ENCODE data around the gene BTBD17.

Gene BTBD17

GRCh38 chr17:74386386-74386785 is 24.7 kb upstream of the BTBD17 start:
- Histone ChIP-seq H3K27me3 (ENCODE audit: control insufficient read depth, insufficient read depth, low read length) (no peaks in the 10 kb centered on the region), H3K27ac (ENCODE audit: low read depth, low read length) (no peak overlapping the region), H3K4me1 (ENCODE audit: control insufficient read depth, insufficient read depth, low read length) (peaks cover 28% of the 10 kb centered on the region)

DNA sequence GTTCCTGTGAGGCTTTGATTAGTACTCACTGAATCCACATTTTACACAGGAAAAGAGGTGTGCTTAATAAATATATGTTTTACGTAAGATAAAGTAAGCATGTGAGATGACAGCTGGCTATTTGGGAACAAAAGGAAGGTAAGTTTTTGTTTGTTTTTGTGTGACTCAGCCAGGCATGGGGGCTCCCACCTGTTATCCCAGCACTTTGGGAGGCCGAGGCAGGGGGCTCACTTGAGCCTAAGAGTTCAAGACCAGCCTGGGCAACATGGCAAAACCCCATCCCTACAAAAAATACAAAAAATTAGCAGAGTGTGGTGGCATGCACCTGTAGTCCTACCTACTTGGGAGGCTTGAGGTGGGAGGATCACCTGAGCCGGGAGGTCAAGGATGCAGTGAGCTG is 23.5 kb upstream of the BTBD17 start:
- H3K27me3 ChIP-seq (ENCODE audit: control insufficient read depth, insufficient read depth, low read length), result no peaks in the 10 kb centered on the region

More at GRCh38 chr17:74386386-74386785, 24.7 kb upstream of the BTBD17 start:
- Histone ChIP-seq H3K4me3 (ENCODE audit: low read depth, low read length) (no peak overlapping the region), H3K9me3 (ENCODE audit: control insufficient read depth, insufficient read depth, low read length) (no peaks in the 10 kb centered on the region), H3K36me3 (ENCODE audit: control insufficient read depth, insufficient read depth, low read length) (no peaks in the 10 kb centered on the region), H3K9ac (ENCODE audit: low read depth, low read length) (no peak overlapping the region)

GRCh38 chr17:74383141-74383540 is 21.5 kb upstream of the BTBD17 start:
- H3K9ac ChIP-seq (ENCODE audit: low read depth, low read length), result no peak overlapping the region
- H3K36me3 ChIP-seq (ENCODE audit: control insufficient read depth, insufficient read depth, low read length), result no peaks in the 10 kb centered on the region
- no peaks in the 10 kb centered on the region for H3K27me3 ChIP-seq (ENCODE audit: control insufficient read depth, insufficient read depth, low read length)
- no peak overlapping the region for H3K4me3 ChIP-seq (ENCODE audit: low read depth, low read length)
- no peak overlapping the region for H3K27ac ChIP-seq (ENCODE audit: low read depth, low read length)
- H3K4me1 ChIP-seq (ENCODE audit: control insufficient read depth, insufficient read depth, low read length), result peaks cover 24% of the 10 kb centered on the region
- H3K9me3 ChIP-seq (ENCODE audit: control insufficient read depth, insufficient read depth, low read length), result no peaks in the 10 kb centered on the region

More for the DNA sequence above, 23.5 kb upstream of the BTBD17 start:
- Histone ChIP-seq H3K36me3 (ENCODE audit: control insufficient read depth, insufficient read depth, low read length) (no peaks in the 10 kb centered on the region), H3K4me1 (ENCODE audit: control insufficient read depth, insufficient read depth, low read length) (peaks cover 32% of the 10 kb centered on the region), H3K27ac (ENCODE audit: low read depth, low read length) (no peak overlapping the region), H3K9ac (ENCODE audit: low read depth, low read length) (no peak overlapping the region), H3K9me3 (ENCODE audit: control insufficient read depth, insufficient read depth, low read length) (no peaks in the 10 kb centered on the region), H3K4me3 (ENCODE audit: low read depth, low read length) (no peak overlapping the region)

DNA sequence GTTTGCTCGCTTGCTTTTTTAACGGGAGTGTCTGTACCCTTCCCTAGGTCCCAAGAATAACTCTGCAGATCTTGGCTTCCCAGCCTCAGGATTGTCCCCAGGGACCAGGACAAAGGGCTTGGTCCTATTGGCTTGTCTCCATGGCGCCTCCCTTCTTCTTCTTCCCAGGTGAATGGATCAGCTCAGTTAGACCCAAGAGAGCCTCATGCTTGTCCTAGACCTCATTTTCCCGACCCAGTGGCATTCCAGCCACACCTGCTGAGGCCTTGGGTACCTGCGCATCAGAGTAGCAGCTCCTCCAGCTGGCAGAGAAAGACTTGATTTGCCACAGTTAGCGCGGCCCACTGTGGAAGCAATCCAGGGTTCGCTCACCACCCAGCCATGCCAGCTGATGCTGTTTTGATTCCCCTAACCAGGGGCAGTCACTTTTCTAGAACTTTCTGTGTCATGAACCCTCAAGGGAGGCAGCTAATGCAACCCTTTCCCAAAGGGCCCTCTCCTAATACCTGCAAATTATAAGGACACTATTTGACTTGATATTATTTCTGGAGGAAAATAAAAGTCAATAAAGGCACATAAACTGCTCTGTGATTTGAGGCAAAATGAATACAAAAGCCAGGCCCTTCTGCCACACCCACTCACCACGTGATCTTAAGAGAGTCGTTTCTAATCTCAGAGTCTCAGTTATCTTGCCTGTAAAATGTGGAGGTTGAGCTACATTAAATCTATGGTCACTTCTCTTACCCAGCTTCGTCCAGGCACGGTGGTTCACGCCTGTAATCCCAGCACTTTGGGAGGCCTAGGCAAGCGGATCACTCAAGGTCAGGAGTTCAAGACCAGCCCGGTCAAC is 19.5 kb upstream of the BTBD17 start:
- Histone ChIP-seq H3K27me3 (ENCODE audit: control insufficient read depth, insufficient read depth, low read length) (no peaks in the 10 kb centered on the region), H3K36me3 (ENCODE audit: control insufficient read depth, insufficient read depth, low read length) (no peaks in the 10 kb centered on the region), H3K9me3 (ENCODE audit: control insufficient read depth, insufficient read depth, low read length) (no peaks in the 10 kb centered on the region), H3K27ac (ENCODE audit: low read depth, low read length) (no peak overlapping the region), H3K4me1 (ENCODE audit: control insufficient read depth, insufficient read depth, low read length) (peaks cover 9% of the 10 kb centered on the region), H3K9ac (ENCODE audit: low read depth, low read length) (no peak overlapping the region), H3K4me3 (ENCODE audit: low read depth, low read length) (no peak overlapping the region)

- Histone ChIP-seq H3K4me1 (ENCODE audit: control insufficient read depth, insufficient read depth, low read length) (peaks cover 9% of the 10 kb centered on the region), H3K27me3 (ENCODE audit: control insufficient read depth, insufficient read depth, low read length) (no peaks in the 10 kb centered on the region), H3K4me3 (ENCODE audit: low read depth, low read length) (no peak overlapping the region), H3K9me3 (ENCODE audit: control insufficient read depth, insufficient read depth, low read length) (no peaks in the 10 kb centered on the region), H3K9ac (ENCODE audit: low read depth, low read length) (no peak overlapping the region), H3K27ac (ENCODE audit: low read depth, low read length) (no peak overlapping the region), H3K36me3 (ENCODE audit: control insufficient read depth, insufficient read depth, low read length) (no peaks in the 10 kb centered on the region)
Measured at GRCh38 chr17:74380086-74380958, 18.7 kb upstream of the BTBD17 start.

DNA sequence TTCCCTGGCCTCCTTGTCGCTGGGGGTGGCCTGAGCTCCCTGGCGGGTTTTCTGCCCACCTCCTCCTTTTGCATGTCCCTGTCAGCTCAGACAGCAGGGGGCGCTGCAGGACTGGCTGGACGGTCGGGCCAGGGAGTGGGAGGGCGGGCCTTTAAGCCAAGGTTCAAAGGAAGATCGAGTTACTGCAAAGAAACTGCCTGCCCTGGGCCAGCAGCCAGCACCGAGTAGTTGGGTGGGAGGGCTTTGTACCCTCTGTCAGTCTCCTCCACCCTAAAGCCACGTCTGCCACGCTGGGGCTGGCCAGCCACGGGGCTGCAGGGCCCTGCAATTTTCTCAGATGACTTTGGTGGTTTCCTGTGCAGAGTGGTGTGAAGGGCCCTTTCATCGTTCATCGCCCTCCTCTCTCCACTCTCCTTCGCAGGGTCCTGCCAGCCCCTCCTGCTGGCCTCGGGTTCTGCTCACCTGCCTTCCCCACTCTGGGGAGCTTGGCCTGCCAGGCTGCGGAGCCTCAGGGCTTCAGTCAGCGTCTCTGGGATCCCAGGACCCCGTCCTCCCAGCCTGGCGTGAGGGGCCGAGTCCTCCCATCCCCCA is 17.9 kb upstream of the BTBD17 start:
- Histone ChIP-seq H3K9me3 (ENCODE audit: control insufficient read depth, insufficient read depth, low read length) (no peaks in the 10 kb centered on the region), H3K9ac (ENCODE audit: low read depth, low read length) (no peak overlapping the region), H3K27ac (ENCODE audit: low read depth, low read length) (no peak overlapping the region), H3K27me3 (ENCODE audit: control insufficient read depth, insufficient read depth, low read length) (no peaks in the 10 kb centered on the region), H3K4me3 (ENCODE audit: low read depth, low read length) (peak overlapping the region; percentile 37; the same call in 1 of the 2 replicates), H3K4me1 (ENCODE audit: control insufficient read depth, insufficient read depth, low read length) (peaks cover 9% of the 10 kb centered on the region), H3K36me3 (ENCODE audit: control insufficient read depth, insufficient read depth, low read length) (no peaks in the 10 kb centered on the region)

GRCh38 chr17:74374858-74375257 is 13.2 kb upstream of the BTBD17 start:
- Histone ChIP-seq H3K36me3 (ENCODE audit: control insufficient read depth, insufficient read depth, low read length) (no peaks in the 10 kb centered on the region), H3K27ac (ENCODE audit: low read depth, low read length) (no peak overlapping the region), H3K9ac (ENCODE audit: low read depth, low read length) (no peak overlapping the region), H3K27me3 (ENCODE audit: control insufficient read depth, insufficient read depth, low read length) (no peaks in the 10 kb centered on the region), H3K4me3 (ENCODE audit: low read depth, low read length) (no peak overlapping the region), H3K4me1 (ENCODE audit: control insufficient read depth, insufficient read depth, low read length) (peaks cover 4% of the 10 kb centered on the region), H3K9me3 (ENCODE audit: control insufficient read depth, insufficient read depth, low read length) (no peaks in the 10 kb centered on the region)

DNA sequence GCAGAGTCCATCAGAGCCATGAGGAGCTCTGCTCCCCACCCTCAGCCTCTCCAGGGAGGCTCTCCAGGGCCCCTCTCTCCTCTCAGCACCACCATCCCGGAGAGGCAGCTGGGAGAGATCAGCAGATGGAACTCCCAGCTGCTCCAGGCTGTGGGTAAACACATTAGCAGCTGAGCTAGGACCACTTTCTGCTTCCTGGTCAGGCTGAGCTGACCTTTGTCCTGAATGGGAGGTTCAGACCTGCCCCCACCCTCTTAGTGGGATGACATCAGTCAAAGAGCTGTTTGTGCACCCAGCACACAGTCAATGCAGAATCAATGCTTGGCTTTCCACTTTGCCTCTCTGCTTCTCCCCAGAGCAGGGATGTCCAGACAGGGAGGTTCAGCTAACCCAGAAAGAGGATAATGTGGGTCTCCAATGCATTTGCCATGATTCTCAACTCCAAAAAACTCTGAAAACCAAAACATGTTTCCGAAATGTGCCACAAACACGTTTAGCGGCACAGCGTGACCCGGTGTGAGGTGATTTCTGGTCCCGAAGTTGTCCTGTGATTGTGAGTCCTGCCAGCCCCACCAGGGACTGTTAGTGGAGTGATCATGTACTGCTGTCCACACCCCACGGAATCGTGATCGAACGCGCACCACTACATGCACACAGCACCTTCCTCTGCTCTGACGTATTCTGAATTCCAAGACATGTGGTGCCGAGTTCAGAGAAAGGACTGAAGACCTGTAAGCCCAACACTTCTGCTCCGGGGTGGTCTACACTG is 12.4 kb upstream of the BTBD17 start:
- Histone ChIP-seq H3K36me3 (ENCODE audit: control insufficient read depth, insufficient read depth, low read length) (no peaks in the 10 kb centered on the region), H3K4me3 (ENCODE audit: low read depth, low read length) (no peak overlapping the region), H3K27ac (ENCODE audit: low read depth, low read length) (no peak overlapping the region), H3K27me3 (ENCODE audit: control insufficient read depth, insufficient read depth, low read length) (no peaks in the 10 kb centered on the region), H3K4me1 (ENCODE audit: control insufficient read depth, insufficient read depth, low read length) (peaks cover 1% of the 10 kb centered on the region; the same call in 1 of the 2 replicates), H3K9me3 (ENCODE audit: control insufficient read depth, insufficient read depth, low read length) (no peaks in the 10 kb centered on the region), H3K9ac (ENCODE audit: low read depth, low read length) (no peak overlapping the region)

GRCh38 chr17:74372426-74372825 is 10.8 kb upstream of the BTBD17 start:
- no peak overlapping the region for H3K9ac ChIP-seq (ENCODE audit: low read depth, low read length)
- H3K9me3 ChIP-seq (ENCODE audit: control insufficient read depth, insufficient read depth, low read length), result no peaks in the 10 kb centered on the region
- no peaks in the 10 kb centered on the region for H3K27me3 ChIP-seq (ENCODE audit: control insufficient read depth, insufficient read depth, low read length)
- H3K4me3 ChIP-seq (ENCODE audit: low read depth, low read length), result no peak overlapping the region
- no peak overlapping the region for H3K27ac ChIP-seq (ENCODE audit: low read depth, low read length)
- no peaks in the 10 kb centered on the region for H3K36me3 ChIP-seq (ENCODE audit: control insufficient read depth, insufficient read depth, low read length)
- peaks cover 9% of the 10 kb centered on the region; the same call in 1 of the 2 replicates for H3K4me1 ChIP-seq (ENCODE audit: control insufficient read depth, insufficient read depth, low read length)

- no peak overlapping the region for H3K4me3 ChIP-seq (ENCODE audit: low read depth, low read length)
- H3K4me1 ChIP-seq (ENCODE audit: control insufficient read depth, insufficient read depth, low read length), result peaks cover 9% of the 10 kb centered on the region; the same call in 1 of the 2 replicates
- no peaks in the 10 kb centered on the region for H3K9me3 ChIP-seq (ENCODE audit: control insufficient read depth, insufficient read depth, low read length)
- H3K9ac ChIP-seq (ENCODE audit: low read depth, low read length), result no peak overlapping the region
- H3K27ac ChIP-seq (ENCODE audit: low read depth, low read length), result no peak overlapping the region
- no peaks in the 10 kb centered on the region for H3K36me3 ChIP-seq (ENCODE audit: control insufficient read depth, insufficient read depth, low read length)
- no peaks in the 10 kb centered on the region for H3K27me3 ChIP-seq (ENCODE audit: control insufficient read depth, insufficient read depth, low read length)
Measured at GRCh38 chr17:74371653-74372147, 10.0 kb upstream of the BTBD17 start.
